NCI-H1694 (cell line): ENCODE data around the gene UFD1.

ENCODE experiments used
- DNase-seq: peaks from one replicate; lab custom pipeline; 2025; lab: John Stamatoyannopoulos, UW

The UFD1 gene

GRCh38 chr22:19495562-19496323 lies 16.8 kb upstream of the UFD1 start:
- DNase-seq: no peak

GRCh38 chr22:19494676-19495173 lies 15.7 kb upstream of the UFD1 start:
- no peak for DNase-seq

GRCh38 chr22:19494001-19494560 lies 15.1 kb upstream of the UFD1 start:
- no peak for DNase-seq

GRCh38 chr22:19492504-19493174 lies 13.6 kb upstream of the UFD1 start:
- no peak for DNase-seq

GRCh38 chr22:19490628-19491230 lies 11.7 kb upstream of the UFD1 start:
- no peak for DNase-seq

GRCh38 chr22:19488884-19489843 lies 10.2 kb upstream of the UFD1 start:
- no peak for DNase-seq

GRCh38 chr22:19488285-19488684 lies 9.3 kb upstream of the UFD1 start:
- no peak for DNase-seq

GRCh38 chr22:19483481-19484244 lies 4.7 kb upstream of the UFD1 start:
- DNase-seq: no peak

GRCh38 chr22:19482297-19482696 lies 3.3 kb upstream of the UFD1 start:
- DNase-seq: no peak

GRCh38 chr22:19480789-19481188 lies 1.8 kb upstream of the UFD1 start:
- DNase-seq: no peak

- DNase-seq: no peak
Measured at GRCh38 chr22:19480173-19480568, 1.2 kb upstream of the UFD1 start.

GRCh38 chr22:19479355-19480172 lies 571 bp upstream of the UFD1 start, which contains the start of gene CDC45:
Gene CDC45, plus strand, starts transcription at chr22:19479920. Its CDS starts 49 bp downstream, at chr22:19479969.
- peak; percentile 95 for DNase-seq

- no peak for DNase-seq
Measured at GRCh38 chr22:19478045-19478900, 720 bp downstream of the UFD1 start.

- no peak for DNase-seq
Measured at GRCh38 chr22:19477321-19478044, 1.5 kb downstream of the UFD1 start.

GRCh38 chr22:19476023-19476422 lies 3.0 kb downstream of the UFD1 start:
- DNase-seq: no peak

GRCh38 chr22:19473578-19473977 lies 5.4 kb downstream of the UFD1 start:
- no peak for DNase-seq

GRCh38 chr22:19472233-19472632 lies 6.8 kb downstream of the UFD1 start:
- DNase-seq: no peak

GRCh38 chr22:19471572-19471971 lies 7.4 kb downstream of the UFD1 start:
- DNase-seq: no peak
